Neural progenitor cell (in vitro differentiated cells): ENCODE measurements around the gene ENO2. TPM values are rescaled to one million over a fixed set of nuclear protein-coding genes. Genes with fewer than 3 reads are reported as not detected.

Experiments used
- DNase-seq: peaks from one replicate; pipeline ENCODE4 v3.0.0-alpha.2; 2016; ENCODE audit warnings: low spot score
- H2AFZ ChIP-seq: fragments of 200-600 bp; sonication (generic); replicated peaks from 2 replicates; pipeline ENCODE4 v1.6.1; 2016; ENCODE audit warnings: antibody characterized with exemption
- H3F3A ChIP-seq: fragments of 200-600 bp; sonication (generic); 2 replicates; pipeline ENCODE4 v1.6.1; 2016; ENCODE audit warnings: antibody characterized with exemption, low read depth
- H3K27ac ChIP-seq: fragments of 200-600 bp; sonication (generic); 2 replicates; pipeline ENCODE4 v1.5.1; 2016; ENCODE audit warnings: mild to moderate bottlenecking
- H3K27me3 ChIP-seq: fragments of 200-600 bp; sonication (generic); 2 replicates; pipeline ENCODE4 v1.6.1; 2016; ENCODE audit warnings: mild to moderate bottlenecking, moderate library complexity
- H3K36me3 ChIP-seq: fragments of 200-600 bp; sonication (generic); 2 replicates; pipeline ENCODE4 v1.5.1; 2016
- H3K4me1 ChIP-seq: fragments of 200-600 bp; sonication (generic); 2 replicates; pipeline ENCODE4 v1.6.1; 2016; ENCODE audit warnings: mixed run types
- H3K4me2 ChIP-seq: fragments of 200-600 bp; sonication (generic); 2 replicates; pipeline ENCODE4 v1.6.1; 2016
- H3K4me3 ChIP-seq: fragments of 200-600 bp; sonication (generic); 2 replicates; pipeline ENCODE4 v1.5.1; 2016
- H3K79me2 ChIP-seq: fragments of 200-600 bp; sonication (generic); 2 replicates; pipeline ENCODE4 v1.6.1; 2016; ENCODE audit warnings: low read depth
- H3K9ac ChIP-seq: fragments of 200-600 bp; sonication (generic); 2 replicates; pipeline ENCODE4 v1.6.1; 2016
- H3K9me3 ChIP-seq: fragments of 200-600 bp; sonication (generic); 2 replicates; pipeline ENCODE4 v1.5.1; 2016; ENCODE audit warnings: low read depth
- H4K20me1 ChIP-seq: fragments of 200-600 bp; sonication (generic); 2 replicates; pipeline ENCODE4 v1.6.1; 2016; ENCODE audit warnings: low read depth
- H3K27ac Mint-ChIP-seq: 3 replicates; pipeline ENCODE4 v1.8.0; 2021; ENCODE audit warnings: mixed read lengths
- H3K27me3 Mint-ChIP-seq: 2 replicates; pipeline ENCODE4 v1.8.0; 2022; ENCODE audit warnings: low read depth, mild to moderate bottlenecking, inconsistent platforms, moderate library complexity, mixed read lengths; ENCODE audit not compliant: insufficient read depth
- H3K36me3 Mint-ChIP-seq: 3 replicates; pipeline ENCODE4 v1.8.0; 2021; ENCODE audit warnings: mixed read lengths
- H3K4me1 Mint-ChIP-seq: 3 replicates; pipeline ENCODE4 v1.8.0; 2021; ENCODE audit warnings: mixed read lengths
- H3K4me3 Mint-ChIP-seq: 3 replicates; pipeline ENCODE4 v1.8.0; 2021; ENCODE audit warnings: mild to moderate bottlenecking, moderate library complexity, mixed read lengths
- H3K9me3 Mint-ChIP-seq: 3 replicates; pipeline ENCODE4 v1.8.0; 2020; ENCODE audit warnings: mixed read lengths
- EZH2 ChIP-seq: fragments of 200-600 bp; sonication (generic); IDR thresholded peaks from 2 replicates; pipeline ENCODE4 v1.6.1; 2017; ENCODE audit warnings: antibody characterized with exemption, mild to moderate bottlenecking, moderate library complexity
- EZH2phosphoT487 ChIP-seq: fragments of 200-600 bp; sonication (generic); IDR thresholded peaks from 2 replicates; pipeline ENCODE4 v1.6.1; 2017; ENCODE audit warnings: antibody characterized with exemption
- total RNA-seq: library from RNA; depleted of rRNA; stranded (reverse); fragments of >200 nt; gene quantifications from 2 replicates; pipeline ENCODE4 v1.2.3, GENCODE V29; 2015; ENCODE audit warnings: low replicate concordance
- TF ChIP-seq, protein P1 (sequence below): fragments of 200-600 bp; sonication (generic); IDR thresholded peaks from 2 replicates; pipeline ENCODE4 v1.5.1; 2017; ENCODE audit warnings: antibody characterized with exemption, mild to moderate bottlenecking

Gene ENO2
- total RNA-seq, 1 donor from 2014 or later, result 82.2 TPM

DNA sequence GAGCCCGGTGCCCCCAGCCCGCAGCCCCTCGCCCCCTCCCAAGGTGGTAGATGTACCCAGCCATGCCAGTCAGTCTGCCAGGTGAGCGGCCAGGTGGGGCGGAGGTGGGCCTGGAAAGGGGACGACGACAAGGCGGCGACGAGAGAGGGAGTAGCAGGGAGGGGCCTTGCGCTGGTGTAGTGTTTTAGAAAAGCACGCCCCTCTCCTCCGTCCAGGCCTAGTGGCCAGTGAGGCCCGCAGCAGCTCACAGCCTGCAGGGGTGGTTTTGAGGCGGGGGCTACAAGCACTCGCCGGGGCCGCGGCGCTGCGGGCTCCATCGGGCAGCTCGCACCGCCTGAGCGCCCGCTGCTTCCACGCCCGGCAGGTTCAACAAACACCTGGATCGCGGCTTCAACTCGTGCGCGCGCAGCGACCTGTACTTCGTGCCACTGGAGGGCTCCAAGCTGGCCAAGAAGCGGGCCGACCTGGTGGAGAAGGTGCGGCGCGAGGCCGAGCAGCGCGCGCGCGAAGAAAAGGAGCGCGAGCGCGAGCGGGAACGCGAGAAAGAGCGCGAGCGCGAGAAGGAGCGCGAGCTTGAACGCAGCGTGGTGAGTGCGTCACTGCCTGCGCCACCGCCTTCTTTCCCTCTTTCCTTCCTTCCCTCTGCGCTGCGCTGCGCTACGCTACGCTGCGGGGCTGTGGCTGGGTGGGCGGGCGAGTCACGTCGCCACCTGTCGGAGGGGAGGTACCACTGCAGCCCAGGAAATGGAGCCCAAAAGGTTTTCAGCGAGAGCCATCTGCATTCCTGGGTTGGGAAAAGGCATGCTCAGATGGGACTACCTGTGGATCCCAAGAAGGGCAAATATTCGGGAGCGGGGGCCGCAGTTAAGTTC is 23.3 kb downstream of the ENO2 start:
- peak overlapping the region; percentile 56 for H3K4me3 ChIP-seq
- DNase-seq, result peak; percentile 97
- peaks cover 44% of the 10 kb centered on the region for H3K4me1 Mint-ChIP-seq
- H3K79me2 ChIP-seq, result peaks cover 37% of the 10 kb centered on the region
- H3K36me3 Mint-ChIP-seq, result peaks cover 36% of the 10 kb centered on the region
- H3K4me3 Mint-ChIP-seq, result peak overlapping the region; percentile 84
- peaks cover 75% of the 10 kb centered on the region for H3F3A ChIP-seq
- no peaks in the 10 kb centered on the region for H3K27me3 ChIP-seq
- no peak overlapping the region for H2AFZ ChIP-seq
- peaks cover 2% of the 10 kb centered on the region for H3K9me3 Mint-ChIP-seq
- peak overlapping the region; percentile 89 for H3K27ac ChIP-seq
- H3K9ac ChIP-seq, result peak overlapping the region; percentile 83
- H4K20me1 ChIP-seq, result peaks cover 31% of the 10 kb centered on the region
- TF ChIP-seq, protein P1, sequence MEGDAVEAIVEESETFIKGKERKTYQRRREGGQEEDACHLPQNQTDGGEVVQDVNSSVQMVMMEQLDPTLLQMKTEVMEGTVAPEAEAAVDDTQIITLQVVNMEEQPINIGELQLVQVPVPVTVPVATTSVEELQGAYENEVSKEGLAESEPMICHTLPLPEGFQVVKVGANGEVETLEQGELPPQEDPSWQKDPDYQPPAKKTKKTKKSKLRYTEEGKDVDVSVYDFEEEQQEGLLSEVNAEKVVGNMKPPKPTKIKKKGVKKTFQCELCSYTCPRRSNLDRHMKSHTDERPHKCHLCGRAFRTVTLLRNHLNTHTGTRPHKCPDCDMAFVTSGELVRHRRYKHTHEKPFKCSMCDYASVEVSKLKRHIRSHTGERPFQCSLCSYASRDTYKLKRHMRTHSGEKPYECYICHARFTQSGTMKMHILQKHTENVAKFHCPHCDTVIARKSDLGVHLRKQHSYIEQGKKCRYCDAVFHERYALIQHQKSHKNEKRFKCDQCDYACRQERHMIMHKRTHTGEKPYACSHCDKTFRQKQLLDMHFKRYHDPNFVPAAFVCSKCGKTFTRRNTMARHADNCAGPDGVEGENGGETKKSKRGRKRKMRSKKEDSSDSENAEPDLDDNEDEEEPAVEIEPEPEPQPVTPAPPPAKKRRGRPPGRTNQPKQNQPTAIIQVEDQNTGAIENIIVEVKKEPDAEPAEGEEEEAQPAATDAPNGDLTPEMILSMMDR, result peak; percentile 90
- TF ChIP-seq EZH2phosphoT487, result peak; percentile 22
- TF ChIP-seq EZH2, result no peak
- H3K27me3 Mint-ChIP-seq, result peaks cover 37% of the 10 kb centered on the region
- no peaks in the 10 kb centered on the region for H3K9me3 ChIP-seq
- H3K27ac Mint-ChIP-seq, result peak overlapping the region; percentile 63
- H3K4me1 ChIP-seq, result peaks cover 11% of the 10 kb centered on the region
- H3K4me2 ChIP-seq, result peak overlapping the region; percentile 82
- no peaks in the 10 kb centered on the region for H3K36me3 ChIP-seq

DNA sequence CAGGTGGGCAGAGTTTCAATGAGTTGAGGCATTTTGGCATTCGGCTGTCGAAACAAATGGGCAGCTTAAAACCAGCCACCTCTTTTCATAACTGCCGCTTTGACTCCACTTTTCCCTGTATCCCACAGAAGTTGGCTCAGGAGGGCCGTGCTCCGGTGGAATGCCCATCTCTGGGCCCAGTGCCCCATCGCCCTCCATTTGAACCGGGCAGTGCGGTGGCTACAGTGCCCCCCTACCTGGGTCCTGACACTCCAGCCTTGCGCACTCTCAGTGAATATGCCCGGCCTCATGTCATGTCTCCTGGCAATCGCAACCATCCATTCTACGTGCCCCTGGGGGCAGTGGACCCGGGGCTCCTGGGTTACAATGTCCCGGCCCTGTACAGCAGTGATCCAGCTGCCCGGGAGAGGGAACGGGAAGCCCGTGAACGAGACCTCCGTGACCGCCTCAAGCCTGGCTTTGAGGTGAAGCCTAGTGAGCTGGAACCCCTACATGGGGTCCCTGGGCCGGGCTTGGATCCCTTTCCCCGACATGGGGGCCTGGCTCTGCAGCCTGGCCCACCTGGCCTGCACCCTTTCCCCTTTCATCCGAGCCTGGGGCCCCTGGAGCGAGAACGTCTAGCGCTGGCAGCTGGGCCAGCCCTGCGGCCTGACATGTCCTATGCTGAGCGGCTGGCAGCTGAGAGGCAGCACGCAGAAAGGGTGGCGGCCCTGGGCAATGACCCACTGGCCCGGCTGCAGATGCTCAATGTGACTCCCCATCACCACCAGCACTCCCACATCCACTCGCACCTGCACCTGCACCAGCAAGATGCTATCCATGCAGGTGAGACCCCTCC is 24.2 kb downstream of the ENO2 start:
- DNase-seq, result no peak
- Histone ChIP-seq H3K9ac (no peak overlapping the region), H3K27me3 (no peaks in the 10 kb centered on the region), H3K9me3 (no peaks in the 10 kb centered on the region), H3F3A (peaks cover 75% of the 10 kb centered on the region), H4K20me1 (peaks cover 22% of the 10 kb centered on the region), H3K27ac (peak overlapping the region; percentile 67), H3K36me3 (no peaks in the 10 kb centered on the region), H3K79me2 (peaks cover 29% of the 10 kb centered on the region), H3K4me3 (peak overlapping the region; percentile 56), H3K4me1 (peaks cover 11% of the 10 kb centered on the region), H3K4me2 (peak overlapping the region; percentile 72), H2AFZ (no peak overlapping the region)
- peak overlapping the region; percentile 63 for H3K27ac Mint-ChIP-seq
- H3K4me1 Mint-ChIP-seq, result peaks cover 50% of the 10 kb centered on the region
- TF ChIP-seq EZH2 (no peak), EZH2phosphoT487 (no peak)
- TF ChIP-seq, protein P1, result no peak
- peaks cover 39% of the 10 kb centered on the region for H3K27me3 Mint-ChIP-seq
- peaks cover 2% of the 10 kb centered on the region for H3K9me3 Mint-ChIP-seq
- H3K4me3 Mint-ChIP-seq, result peak overlapping the region; percentile 84
- peaks cover 34% of the 10 kb centered on the region for H3K36me3 Mint-ChIP-seq

DNA sequence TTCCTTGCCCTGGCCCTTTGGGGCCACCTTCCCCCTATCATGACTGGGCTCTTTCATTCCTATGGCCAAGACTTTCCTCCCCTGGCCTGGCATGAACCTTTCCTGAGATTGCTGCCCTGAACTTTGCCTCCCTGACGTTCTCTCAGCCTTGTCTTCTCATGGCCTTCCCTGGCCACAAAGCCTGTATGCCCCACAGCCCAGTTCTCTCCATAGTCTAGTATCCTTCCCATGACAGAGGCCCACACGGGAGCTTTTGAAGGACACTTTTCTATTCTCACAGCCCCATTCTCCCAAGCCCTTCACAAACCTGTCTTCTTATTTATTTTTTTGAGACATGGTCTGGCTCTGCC is 24.8 kb downstream of the ENO2 start:
- Mint-ChIP-seq H3K4me1 (peaks cover 50% of the 10 kb centered on the region), H3K27me3 (peaks cover 41% of the 10 kb centered on the region), H3K36me3 (peaks cover 30% of the 10 kb centered on the region), H3K27ac (peak overlapping the region; percentile 28), H3K4me3 (peak overlapping the region; percentile 77), H3K9me3 (peaks cover 2% of the 10 kb centered on the region)
- H4K20me1 ChIP-seq, result peaks cover 16% of the 10 kb centered on the region
- TF ChIP-seq EZH2phosphoT487, result no peak
- TF ChIP-seq EZH2, result no peak
- TF ChIP-seq, protein P1, result no peak
- H2AFZ ChIP-seq, result no peak overlapping the region
- DNase-seq, result no peak
- H3K4me2 ChIP-seq, result no peak overlapping the region
- peaks cover 11% of the 10 kb centered on the region for H3K4me1 ChIP-seq
- H3K36me3 ChIP-seq, result no peaks in the 10 kb centered on the region
- H3K9me3 ChIP-seq, result no peaks in the 10 kb centered on the region
- no peak overlapping the region for H3K4me3 ChIP-seq
- H3K27me3 ChIP-seq, result no peaks in the 10 kb centered on the region
- no peak overlapping the region for H3K27ac ChIP-seq
- H3K79me2 ChIP-seq, result peaks cover 23% of the 10 kb centered on the region
- no peak overlapping the region for H3K9ac ChIP-seq
- H3F3A ChIP-seq, result peaks cover 75% of the 10 kb centered on the region
